GM19240 (cell line): Measurements from ENCODE around the gene SELENOO.

Experiments used
- DNase-seq: peaks from one replicate; pipeline ENCODE4 v3.0.0; 2011; ENCODE audit warnings: low spot score; ENCODE audit not compliant: insufficient read length

SELENOO gene

DNA sequence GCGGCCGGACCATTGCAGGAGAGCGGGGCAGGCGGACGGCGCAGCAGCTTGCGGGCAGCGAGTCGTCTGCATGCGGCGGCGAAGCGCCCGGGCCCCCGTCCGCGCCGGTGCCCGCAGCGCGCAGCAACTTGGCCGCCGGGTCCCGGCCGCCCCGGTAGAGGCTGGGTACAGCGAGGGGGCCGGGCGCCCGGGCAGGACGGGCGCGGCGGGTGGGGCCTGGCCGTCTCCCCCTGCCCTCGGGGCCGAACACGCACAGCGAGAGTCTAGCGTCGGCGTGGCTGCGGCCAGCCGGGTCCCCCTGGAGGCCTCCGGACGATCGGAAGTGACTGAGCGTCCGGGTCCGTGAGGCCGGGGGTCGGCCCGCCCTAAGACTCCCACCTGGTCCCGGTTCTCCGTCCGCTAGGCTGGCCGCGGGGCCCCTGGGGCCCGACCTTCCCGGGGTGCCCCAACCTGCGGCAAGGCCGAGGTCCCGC is 15.9 kb upstream of the SELENOO start:
- no peak for DNase-seq

DNA sequence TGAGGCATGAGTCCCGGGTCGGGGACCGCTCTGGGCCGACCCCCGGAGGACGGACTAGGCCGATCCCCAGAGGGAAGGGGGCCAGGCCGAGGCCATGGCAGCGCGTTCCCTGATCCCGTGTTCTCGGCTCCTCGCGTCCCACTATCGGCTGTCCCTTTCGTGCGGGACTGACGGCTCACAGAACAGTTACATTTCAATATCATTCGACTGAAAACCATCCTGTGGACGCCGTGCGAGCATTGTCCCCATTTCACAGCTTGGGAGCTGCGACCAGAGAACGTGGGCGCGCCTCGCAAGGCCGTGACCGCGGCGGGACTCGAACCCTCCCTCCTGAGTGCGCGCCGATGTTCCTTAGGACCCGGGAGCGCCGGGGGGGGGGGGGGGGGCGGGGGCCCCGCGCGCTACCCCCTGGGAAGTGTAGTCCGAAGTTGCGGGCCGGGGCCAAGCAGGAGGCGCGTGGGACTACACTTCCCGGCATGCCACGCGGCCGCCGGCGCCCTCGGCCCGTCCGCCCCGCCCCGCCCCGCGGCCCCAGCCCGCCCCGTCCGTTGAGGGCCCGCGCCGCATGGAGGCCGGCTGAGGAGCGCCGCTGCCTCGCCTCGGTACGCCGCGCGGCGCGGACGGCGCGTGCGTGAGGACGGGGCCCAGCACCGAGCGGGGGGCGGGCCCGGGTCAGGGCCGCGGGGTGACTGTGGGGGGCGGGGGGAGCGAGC is 15.3 kb upstream of the SELENOO start, which contains the start of gene TRABD:
TSS of gene TRABD (plus strand) at position 539 of the 713 bp plus-strand sequence. CDS start 7,148 bp downstream, outside the sequence.
- peak; percentile 97 for DNase-seq

GRCh38 chr22:50186181-50186714 is 14.6 kb upstream of the SELENOO start:
- no peak for DNase-seq

GRCh38 chr22:50186761-50187523 is 13.9 kb upstream of the SELENOO start:
- no peak for DNase-seq

GRCh38 chr22:50188356-50188755 is 12.5 kb upstream of the SELENOO start:
- no peak for DNase-seq

- no peak for DNase-seq
These were observed 11.5 kb upstream of the SELENOO start for GRCh38 chr22:50189184-50189848.

DNA sequence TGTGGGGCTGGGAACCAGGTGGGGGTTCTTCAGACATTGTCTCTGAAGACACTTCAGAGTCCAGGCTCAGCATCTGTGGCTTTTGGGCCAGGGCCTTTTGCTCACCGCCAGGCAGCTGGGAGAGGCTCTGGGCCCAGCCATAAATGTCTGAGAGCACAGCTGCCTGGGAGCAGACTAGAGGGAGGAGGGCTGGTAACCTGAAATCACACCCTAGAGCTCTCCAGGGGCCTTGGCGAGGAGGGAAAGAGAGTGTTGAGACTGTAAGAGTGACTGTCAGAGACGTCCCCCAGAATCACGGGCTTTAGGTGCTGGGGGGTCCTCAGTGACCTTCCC is 11.0 kb upstream of the SELENOO start:
- DNase-seq: no peak

GRCh38 chr22:50190182-50190940 is 10.4 kb upstream of the SELENOO start:
- DNase-seq: peak; percentile 80

- DNase-seq: no peak
These were observed 9.7 kb upstream of the SELENOO start for GRCh38 chr22:50190941-50191741.

DNA sequence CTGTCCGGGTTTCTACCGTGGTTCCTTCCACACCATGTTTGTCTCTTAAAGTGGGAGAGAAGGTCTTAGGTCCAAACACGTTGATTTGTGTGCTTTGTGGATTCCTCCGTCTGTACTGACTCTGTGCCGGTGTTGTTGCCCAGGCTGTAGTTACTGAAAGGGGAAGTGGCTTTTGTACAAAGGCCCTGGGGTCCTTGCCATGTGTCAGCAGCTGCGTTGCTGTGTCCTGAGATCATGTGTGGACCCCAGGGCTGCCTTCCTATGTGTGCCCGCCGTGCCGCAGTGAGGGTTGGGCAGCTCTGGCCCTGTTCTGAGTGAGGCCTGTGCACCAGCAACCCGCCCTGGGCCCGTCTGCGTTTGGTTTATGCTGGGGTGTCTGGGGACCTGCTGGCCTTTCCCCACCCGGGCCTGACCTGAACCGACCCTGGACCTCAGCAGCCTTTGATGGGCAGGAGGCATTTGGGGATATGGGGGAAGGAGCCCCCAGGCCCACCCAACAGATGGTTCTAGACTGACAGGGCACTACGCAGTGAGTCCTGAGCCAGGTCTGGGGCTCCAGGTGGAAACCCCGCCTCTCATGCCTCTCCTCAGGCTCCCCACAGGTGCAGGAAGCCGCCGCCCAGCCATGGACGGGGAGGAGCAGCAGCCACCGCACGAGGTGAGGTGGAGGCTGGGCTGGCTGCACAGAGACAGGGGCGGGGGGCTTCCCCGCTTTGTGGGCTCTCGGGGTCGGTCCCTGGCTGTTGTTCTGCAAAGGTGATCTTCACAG is 8.2 kb upstream of the SELENOO start:
- no peak for DNase-seq

DNA sequence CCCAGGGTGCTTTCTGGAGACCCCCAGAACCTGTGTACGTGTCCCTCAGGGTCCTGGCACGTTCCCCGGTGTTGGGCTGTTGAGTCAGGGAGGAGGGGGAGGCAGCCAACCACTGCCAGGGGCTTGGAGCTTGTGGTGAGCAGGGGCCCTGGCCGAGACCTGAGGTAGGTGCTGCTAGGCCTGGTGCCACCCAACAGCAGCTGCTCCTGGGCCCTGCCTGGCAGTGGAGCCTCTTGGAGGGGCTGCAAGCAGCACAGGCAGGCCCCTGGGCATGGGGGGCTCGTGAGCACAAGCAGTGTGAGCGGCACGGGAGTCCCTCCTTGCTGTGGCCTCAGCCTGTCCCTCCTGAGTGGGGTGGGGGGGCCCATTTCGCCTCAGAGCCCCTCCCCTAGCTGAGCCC is 7.2 kb upstream of the SELENOO start:
- DNase-seq: no peak

DNA sequence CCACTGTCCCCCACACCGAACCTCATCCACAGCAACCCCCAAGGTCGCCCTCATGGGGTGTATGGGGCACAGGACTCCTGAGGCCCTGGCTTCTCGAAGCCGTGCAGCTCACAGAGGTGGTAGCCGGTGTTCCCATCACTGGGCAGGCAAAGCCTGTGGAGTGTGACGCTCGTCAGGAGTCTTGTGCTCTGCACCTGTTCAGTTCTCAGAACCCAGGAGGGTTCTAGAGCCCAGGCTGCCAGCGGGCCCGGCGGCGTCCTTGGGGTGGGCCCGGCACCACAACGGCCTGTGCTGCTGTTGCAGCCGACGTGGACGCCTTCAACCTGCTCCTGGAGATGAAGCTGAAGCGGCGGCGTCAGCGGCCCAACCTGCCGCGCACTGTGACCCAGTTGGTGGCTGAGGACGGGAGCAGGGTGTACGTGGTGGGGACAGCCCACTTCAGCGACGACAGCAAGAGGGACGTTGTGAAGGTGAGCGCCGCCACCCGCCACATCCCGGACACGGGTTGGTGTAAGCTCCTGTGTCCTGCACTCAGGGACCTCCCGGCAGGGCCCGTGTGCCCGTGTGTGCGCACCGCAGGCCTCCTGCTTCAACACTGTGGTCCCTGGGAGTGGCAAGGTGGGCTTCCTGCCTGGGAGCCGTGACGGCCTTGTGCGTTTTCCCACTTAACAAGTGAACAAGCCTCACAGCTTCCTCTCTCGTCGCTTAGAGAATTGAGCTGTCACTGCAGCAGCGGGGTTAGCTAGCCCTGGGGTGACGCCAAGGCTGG is 6.6 kb upstream of the SELENOO start:
- no peak for DNase-seq

GRCh38 chr22:50196256-50196655 is 4.6 kb upstream of the SELENOO start:
- DNase-seq: no peak

DNA sequence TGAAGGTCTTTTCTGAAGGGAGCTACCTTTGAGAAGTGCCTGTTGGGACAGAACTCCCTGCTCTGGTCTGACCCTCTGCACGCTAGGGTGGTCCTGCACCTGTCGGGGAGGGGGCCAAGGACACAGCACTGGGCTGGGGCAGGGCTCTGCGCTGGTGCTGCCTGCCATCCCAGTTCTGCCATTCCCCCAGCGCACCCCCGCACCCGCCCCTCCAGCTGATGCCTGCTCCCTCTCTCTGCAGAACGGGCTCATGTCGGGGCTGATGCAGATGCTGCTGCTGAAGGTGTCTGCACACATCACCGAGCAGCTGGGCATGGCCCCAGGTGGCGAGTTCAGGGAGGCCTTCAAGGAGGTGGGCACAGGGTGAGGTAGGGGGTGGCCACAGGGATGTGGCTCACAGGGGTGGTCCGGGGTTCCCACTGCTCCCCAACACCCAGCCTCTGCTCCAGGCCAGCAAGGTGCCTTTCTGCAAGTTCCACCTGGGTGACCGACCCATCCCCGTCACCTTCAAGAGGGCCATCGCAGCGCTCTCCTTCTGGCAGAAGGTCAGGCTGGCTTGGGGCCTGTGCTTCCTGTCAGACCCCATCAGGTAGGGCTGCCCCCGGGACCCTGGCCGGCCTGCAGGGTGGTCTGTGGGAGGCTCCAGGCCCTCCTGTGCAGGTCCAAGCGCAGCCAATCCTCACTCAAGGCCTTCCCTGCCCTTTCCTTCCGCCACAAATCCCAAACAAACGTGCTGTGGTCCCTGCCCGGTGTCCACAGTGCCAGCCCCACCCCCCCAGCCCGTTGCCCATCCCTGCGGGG is 3.6 kb upstream of the SELENOO start:
- DNase-seq: no peak

DNA sequence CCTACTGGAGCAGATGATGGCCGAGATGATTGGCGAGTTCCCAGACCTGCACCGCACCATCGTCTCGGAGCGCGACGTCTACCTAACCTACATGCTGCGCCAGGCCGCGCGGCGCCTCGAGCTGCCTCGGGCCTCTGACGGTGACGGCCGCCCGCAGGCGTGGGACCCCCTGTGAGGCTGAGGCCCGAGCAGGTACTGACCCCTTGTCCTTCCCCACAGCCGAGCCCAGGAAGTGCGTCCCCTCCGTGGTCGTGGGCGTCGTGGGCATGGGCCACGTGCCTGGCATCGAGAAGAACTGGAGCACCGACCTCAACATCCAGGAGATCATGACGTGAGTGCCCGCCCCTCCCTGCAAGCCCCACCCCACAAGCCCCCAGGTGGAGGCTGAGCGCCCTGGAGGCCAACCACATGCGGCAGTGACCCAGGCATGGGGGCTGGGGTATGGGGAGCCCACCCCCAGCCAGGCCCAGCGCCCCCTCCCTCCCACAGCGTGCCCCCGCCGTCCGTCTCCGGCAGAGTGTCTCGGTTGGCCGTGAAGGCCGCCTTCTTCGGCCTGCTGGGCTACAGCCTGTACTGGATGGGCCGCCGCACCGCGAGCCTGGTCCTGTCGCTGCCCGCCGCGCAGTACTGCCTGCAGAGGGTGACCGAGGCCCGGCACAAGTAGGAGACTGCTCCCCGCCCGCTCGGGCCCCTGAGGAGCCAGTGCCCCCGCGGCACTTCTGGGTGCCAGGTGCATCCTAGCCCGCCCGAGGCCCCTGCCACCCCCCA is 2.8 kb upstream of the SELENOO start:
- DNase-seq: no peak

DNA sequence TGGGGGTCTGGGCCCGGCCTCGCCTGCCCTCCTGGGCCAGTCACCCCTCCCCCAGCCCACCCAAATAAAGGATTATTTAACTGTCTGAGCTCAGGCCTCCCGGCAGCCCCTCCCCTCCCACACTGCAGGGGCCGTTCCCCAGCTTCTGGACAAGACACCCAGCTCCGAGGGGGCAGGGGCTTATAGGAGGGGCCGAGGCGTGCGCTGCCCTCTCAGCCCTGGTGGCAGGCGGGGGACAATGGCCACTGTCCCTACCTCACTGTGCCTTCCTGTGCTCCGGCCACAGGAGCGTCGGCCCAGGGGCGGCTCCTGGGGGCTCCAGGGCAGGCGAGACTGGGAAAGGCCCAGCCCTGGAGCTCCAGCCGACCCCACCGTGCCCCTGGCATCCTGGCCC is 2.2 kb upstream of the SELENOO start:
- no peak for DNase-seq

DNA sequence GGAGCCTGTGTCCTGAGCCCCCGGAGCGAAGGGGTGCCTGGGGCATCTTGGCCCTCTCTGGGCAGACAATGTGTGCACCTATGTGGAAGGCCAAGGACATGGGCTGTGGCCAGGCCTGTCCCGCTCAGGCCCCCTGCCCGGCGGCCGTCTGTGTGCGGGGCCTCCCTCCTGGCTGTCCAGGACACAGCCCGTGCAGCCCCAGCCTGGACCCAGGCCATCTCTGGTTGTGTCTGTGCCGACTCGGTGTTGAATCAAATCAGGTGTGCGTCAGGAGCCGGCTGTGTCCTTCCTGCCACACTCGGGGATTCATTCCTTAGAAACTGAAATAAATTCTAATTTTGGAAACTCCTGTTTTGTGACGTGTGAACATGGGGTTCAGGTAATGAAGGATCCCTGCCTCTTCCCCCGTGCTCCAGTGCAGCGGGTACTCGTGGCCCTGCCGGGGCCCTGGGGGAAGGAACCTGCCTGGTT is 1.5 kb upstream of the SELENOO start:
- DNase-seq: no peak
